K562 (cell line): Measurements from ENCODE around the gene NEDD9. TPM values are rescaled to one million over a fixed set of nuclear protein-coding genes. Genes with fewer than 3 reads are reported as not detected.

Experiments
- BRD4 ChIP-seq: fragments of 200-600 bp; sonication (generic); IDR thresholded peaks from 2 replicates; pipeline ENCODE4 v1.6.1; 2017; ENCODE audit warnings: inconsistent platforms
- CXXC5 ChIP-seq: fragments of 250-450 bp; sonication (Bioruptor Pico); IDR thresholded peaks from 2 replicates; pipeline ENCODE4 v1.8.0; 2022; ENCODE audit warnings: inconsistent platforms, mild to moderate bottlenecking, moderate library complexity
- EHMT2 ChIP-seq: fragments of 450-650 bp; IDR thresholded peaks from 2 replicates; pipeline ENCODE4 v1.6.1; 2018; ENCODE audit warnings: antibody characterized with exemption
- ESRRA ChIP-seq: fragments of 450-650 bp; IDR thresholded peaks from 2 replicates; pipeline ENCODE4 v1.6.1; 2014; ENCODE audit warnings: low read depth, mild to moderate bottlenecking, moderate library complexity, borderline replicate concordance
- GABPA ChIP-seq: fragments of 200-800 bp; sonication (Bioruptor generic); conservative IDR thresholded peaks from 2 replicates; pipeline ENCODE4 v1.6.1; 2016; ENCODE audit warnings: low read depth, missing genetic modification characterization, missing compliant biosample characterization
- HBP1 ChIP-seq: fragments of 450-650 bp; formaldehyde crosslinking; IDR thresholded peaks from 2 replicates; pipeline ENCODE4 v1.4.0; 2022; ENCODE audit warnings: missing genetic modification characterization
- IRF1 ChIP-seq: sonication (generic); formaldehyde crosslinking; IDR thresholded peaks from 2 replicates; pipeline ENCODE4 v1.8.0; 2022; ENCODE audit warnings: missing genetic modification reagents, mild to moderate bottlenecking, borderline replicate concordance
- KDM1A ChIP-seq, 2 experiments: fragments of 450-650 bp; IDR thresholded peaks; 2 replicates each; pipeline ENCODE4 v1.6.1; 2016; ENCODE audit warnings: mild to moderate bottlenecking in 2 of 2
- PKNOX1 ChIP-seq: fragments of 450-650 bp; IDR thresholded peaks from 2 replicates; pipeline ENCODE4 v1.6.1; 2016
- RERE ChIP-seq: sonication (generic); formaldehyde crosslinking; IDR thresholded peaks from 2 replicates; pipeline ENCODE4 v1.8.0; 2023; ENCODE audit warnings: missing genetic modification reagents, mild to moderate bottlenecking, borderline replicate concordance
- SMAD2 ChIP-seq: fragments of 150-350 bp; IDR thresholded peaks from 2 replicates; pipeline ENCODE4 v1.6.1; 2014; ENCODE audit warnings: low read depth, mild to moderate bottlenecking, low read length
- SREBF2 ChIP-seq: sonication (generic); formaldehyde crosslinking; IDR thresholded peaks from 2 replicates; pipeline ENCODE4 v1.4.0; 2020; ENCODE audit warnings: mild to moderate bottlenecking, missing genetic modification reagents
- TBL1XR1 ChIP-seq, 2 experiments: IDR thresholded peaks; 2 replicates each; pipeline ENCODE4 v1.6.1; 2012; ENCODE audit warnings: improper control_type of control experiment in 2 of 2, low read length in 2 of 2, mild to moderate bottlenecking in 1 of 2
- TEAD1 ChIP-seq, 2 experiments: fragments of 450-650 bp in 1 of 2; sonication (generic) in 1 of 2; formaldehyde crosslinking; IDR thresholded peaks; 2 replicates each; pipeline versions ENCODE4 v1.4.0 to v1.8.0; 2020 to 2022; ENCODE audit warnings: mild to moderate bottlenecking in 2 of 2, missing genetic modification reagents in 1 of 2
- XRCC5 ChIP-seq: fragments of 200-400 bp; formaldehyde crosslinking; IDR thresholded peaks from 2 replicates; pipeline ENCODE4 v1.6.1; 2017; ENCODE audit warnings: low read depth, mild to moderate bottlenecking, low read length
- YY1 ChIP-seq, 3 experiments: IDR thresholded peaks; 2 replicates each; pipeline ENCODE4 v1.6.1; 2011; ENCODE audit warnings: low read length in 2 of 3, mild to moderate bottlenecking in 2 of 3, moderate library complexity in 2 of 3, borderline replicate concordance in 1 of 3, control low read depth in 1 of 3, low read depth in 1 of 3; ENCODE audit not compliant: insufficient read depth in 3 of 3, insufficient replicate concordance in 2 of 3, control insufficient read depth in 1 of 3, insufficient read length in 1 of 3; ENCODE audit errors: extremely low read depth in 1 of 3
- ZNF436 ChIP-seq: fragments of 250-450, 450-650 bp; sonication (Bioruptor Pico); formaldehyde crosslinking; IDR thresholded peaks from 2 replicates; pipeline ENCODE4 v1.7.0; 2020; ENCODE audit warnings: mild to moderate bottlenecking
- polyA plus RNA-seq, 8 experiments: library from polyadenylated mRNA; depleted of rRNA in 4 of 8; stranded (reverse) in 5 of 8; unstranded in 3 of 8; fragments of >200 nt; fragmentation: Nextera tagmentation in 2 of 8; fragmentation: Illumina TruSeq in 1 of 8; extraction: Ambion mirVana in 2 of 8; extraction: Trizol in 1 of 8; gene quantifications; 2 replicates each; pipeline versions ENCODE4 v1.2.1 to v1.2.3, GENCODE V29; 2011 to 2014; ENCODE audit warnings: inconsistent platforms in 1 of 8, missing spikeins in 1 of 8
- total RNA-seq, 7 experiments: library from RNA; depleted of rRNA in 6 of 7; stranded (reverse); fragments of >200 nt in 6 of 7; fragmentation: Illumina TruSeq in 2 of 7; extraction: Trizol in 2 of 7; gene quantifications; 2 replicates each; pipeline versions ENCODE4 v1.2.1 to v1.2.3, GENCODE V29; 2011 to 2021; ENCODE audit warnings: low replicate concordance in 1 of 7

NEDD9 gene
- total and polyA plus RNA-seq, 9 of the 15 experiments (the other 6 are each of a cell fraction or from before 2014, with no cell fraction given) = 0.04 to 0.18 (median 0.15) TPM; not detected in 6

- TF ChIP-seq HBP1 = no peak
- TF ChIP-seq ZNF436 (CRISPR knock-in tag) = no peak
- TF ChIP-seq XRCC5 = no peak
- no peak for TF ChIP-seq SMAD2
- TF ChIP-seq RERE (CRISPR knock-in tag) = no peak
- TF ChIP-seq IRF1 (CRISPR knock-in tag) = no peak
- TF ChIP-seq GABPA (tag) = no peak
- no peak for TF ChIP-seq KDM1A (IDR thresholded peaks at IDR 0.05)
- TF ChIP-seq PKNOX1 = peak; percentile 76
- TF ChIP-seq EHMT2 = no peak
- no peak for TF ChIP-seq BRD4
- TF ChIP-seq CXXC5 (CRISPR knock-in tag) = peak; percentile 37; the same call in 1 of the 2 replicates
- no peak for TF ChIP-seq SREBF2 (CRISPR knock-in tag)
- peak in 1 of 3 experiments; percentile 34 for TF ChIP-seq YY1 (IDR thresholded peaks at IDR 0.05; ENCODE audit: borderline replicate concordance in 1 of 3, control insufficient read depth in 1 of 3, extremely low read depth in 1 of 3, insufficient read depth in 3 of 3, insufficient read length in 1 of 3, insufficient replicate concordance in 2 of 3, low read depth in 1 of 3, low read length in 2 of 3)
- TF ChIP-seq ESRRA = no peak
- TF ChIP-seq TBL1XR1 (IDR thresholded peaks at IDR 0.05; ENCODE audit: low read length in 2 of 2) = no peak
- TF ChIP-seq TEAD1 (CRISPR knock-in tag; IDR thresholded peaks at IDR 0.05) = no peak
These were observed at the start of gene NEDD9 (continued) for GRCh38 chr6:11232193-11232769.
